Peyer's patch (tissue), 4 donors: Measurements from ENCODE around the gene FLT1.

ENCODE experiments used
- POLR2A ChIP-seq, 2 donors: fragments of 450-650 bp; IDR thresholded peaks; one replicate each; pipeline ENCODE4 v1.5.1; 2017; ENCODE audit warnings: antibody characterized with exemption in 2 of 2, mild to moderate bottlenecking in 2 of 2, moderate library complexity in 2 of 2
- TF ChIP-seq, protein P1 (sequence below), 6 experiments: fragments of 450-650 bp in 4 of 6; fragments of 200-600 bp in 2 of 6; sonication (generic) in 1 of 6; IDR thresholded peaks; one replicate each; pipeline ENCODE4 v1.5.1; 2017 to 2019; ENCODE audit warnings: antibody characterized with exemption in 6 of 6, mild to moderate bottlenecking in 3 of 6, moderate library complexity in 1 of 6

GRCh38 chr13:28321756-28322155 is 173.2 kb downstream of the FLT1 start:
- TF ChIP-seq, protein P1, sequence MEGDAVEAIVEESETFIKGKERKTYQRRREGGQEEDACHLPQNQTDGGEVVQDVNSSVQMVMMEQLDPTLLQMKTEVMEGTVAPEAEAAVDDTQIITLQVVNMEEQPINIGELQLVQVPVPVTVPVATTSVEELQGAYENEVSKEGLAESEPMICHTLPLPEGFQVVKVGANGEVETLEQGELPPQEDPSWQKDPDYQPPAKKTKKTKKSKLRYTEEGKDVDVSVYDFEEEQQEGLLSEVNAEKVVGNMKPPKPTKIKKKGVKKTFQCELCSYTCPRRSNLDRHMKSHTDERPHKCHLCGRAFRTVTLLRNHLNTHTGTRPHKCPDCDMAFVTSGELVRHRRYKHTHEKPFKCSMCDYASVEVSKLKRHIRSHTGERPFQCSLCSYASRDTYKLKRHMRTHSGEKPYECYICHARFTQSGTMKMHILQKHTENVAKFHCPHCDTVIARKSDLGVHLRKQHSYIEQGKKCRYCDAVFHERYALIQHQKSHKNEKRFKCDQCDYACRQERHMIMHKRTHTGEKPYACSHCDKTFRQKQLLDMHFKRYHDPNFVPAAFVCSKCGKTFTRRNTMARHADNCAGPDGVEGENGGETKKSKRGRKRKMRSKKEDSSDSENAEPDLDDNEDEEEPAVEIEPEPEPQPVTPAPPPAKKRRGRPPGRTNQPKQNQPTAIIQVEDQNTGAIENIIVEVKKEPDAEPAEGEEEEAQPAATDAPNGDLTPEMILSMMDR (IDR thresholded peaks at IDR 0.05): no peak
- TF ChIP-seq POLR2A (IDR thresholded peaks at IDR 0.05): no peak
